T-helper 22 cell (primary cell): ENCODE data around the gene CENPV.

Experiments used
- DNase-seq: peaks from one replicate; pipeline ENCODE4 v3.0.0-alpha.2; 2020; ENCODE audit warnings: low read depth

CENPV gene

DNA sequence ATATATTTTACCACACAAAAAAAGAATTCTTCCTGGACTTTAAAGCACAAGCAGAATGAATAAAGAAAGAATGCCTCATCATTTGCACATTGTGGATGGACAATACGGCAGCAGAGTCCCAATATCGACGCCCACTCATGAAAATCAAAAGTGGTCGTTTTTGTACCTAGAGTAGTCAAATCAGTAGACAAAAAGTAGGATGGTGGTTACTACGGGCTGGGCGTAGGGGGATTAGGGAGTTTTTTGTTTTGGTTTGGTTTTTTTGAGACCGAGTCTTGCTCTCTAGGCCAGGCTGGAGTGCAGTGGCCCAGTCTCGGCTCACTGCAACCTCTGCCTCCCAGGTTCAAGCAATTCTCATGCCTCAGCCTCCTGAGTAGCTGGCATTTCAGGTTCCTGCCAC lies 8.6 kb upstream of the CENPV start:
- no peak for DNase-seq

- no peak for DNase-seq
Observed at GRCh38 chr17:16358394-16358793, 5.1 kb upstream of the CENPV start.

DNA sequence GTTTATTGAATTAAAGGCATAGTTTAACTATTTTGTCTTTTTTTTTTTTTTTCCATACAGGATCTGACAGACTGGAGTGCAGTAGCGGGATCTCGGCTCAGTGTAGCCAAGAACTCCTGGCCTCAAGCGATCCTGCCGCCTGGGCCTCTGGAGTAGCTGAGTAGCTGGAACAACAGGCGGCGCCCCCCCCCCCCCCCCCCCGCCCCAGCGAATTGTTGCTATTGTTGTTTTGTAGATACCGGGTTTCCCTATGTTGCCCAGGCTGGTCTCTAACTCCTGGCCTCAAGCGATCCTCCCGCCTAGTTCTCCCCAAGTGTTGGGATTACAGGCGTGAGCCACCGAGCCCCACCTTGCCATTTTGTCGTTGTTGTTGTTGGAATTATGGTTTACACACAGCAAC lies 1.3 kb upstream of the CENPV start:
- DNase-seq: no peak

DNA sequence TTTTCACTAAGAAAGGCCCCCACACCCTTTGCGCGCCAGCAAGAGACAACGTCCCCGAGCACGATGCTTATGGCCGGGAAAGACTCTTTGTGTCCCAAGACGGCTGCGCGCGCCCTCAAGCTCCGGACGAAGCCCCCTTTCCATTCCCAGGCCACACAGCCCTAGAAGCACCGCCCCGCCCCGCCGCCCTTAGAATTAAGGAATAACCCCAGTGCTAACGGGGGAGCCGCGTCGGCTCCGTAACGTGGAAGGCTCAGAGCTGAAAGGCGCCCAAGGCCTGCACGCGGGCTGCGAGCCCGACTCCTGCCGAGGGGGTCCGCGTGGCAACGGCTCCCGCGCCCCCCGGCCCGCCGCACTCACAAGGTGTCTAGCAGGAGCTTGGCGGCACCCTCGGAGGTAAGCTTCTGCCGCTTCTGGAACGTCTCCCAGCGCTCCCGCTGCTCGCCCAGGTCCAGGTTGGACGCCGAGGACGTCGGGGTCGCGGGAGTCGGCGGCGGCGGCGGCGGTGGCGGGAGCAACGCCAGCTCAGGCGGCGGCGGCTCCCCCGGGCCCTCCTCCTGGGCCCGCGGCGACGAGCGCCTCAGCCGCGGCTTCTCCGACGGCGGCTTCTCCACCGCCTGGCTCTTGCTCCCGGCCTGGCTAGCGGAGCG lies 477 bp downstream of the CENPV start:
- no peak for DNase-seq

DNA sequence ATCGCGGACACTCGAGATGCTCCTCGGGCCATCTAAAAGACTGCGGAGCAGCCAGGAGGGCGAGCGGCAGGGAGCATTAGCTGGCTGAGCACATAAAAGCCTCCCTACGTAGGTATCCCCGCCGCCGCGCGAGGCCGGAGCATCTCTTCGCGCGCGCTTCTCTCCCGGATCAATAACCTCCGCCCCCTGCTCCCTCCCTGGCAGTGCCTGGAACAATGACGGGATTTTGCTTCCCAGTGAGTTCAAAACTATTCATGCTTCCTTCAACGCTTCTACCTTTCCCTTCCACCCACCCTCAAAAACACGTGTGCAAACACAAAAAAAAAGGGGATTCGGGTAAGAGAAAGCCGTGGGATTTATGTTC lies 984 bp downstream of the CENPV start:
- DNase-seq: no peak

GRCh38 chr17:16351831-16352230 lies 1.4 kb downstream of the CENPV start:
- DNase-seq: no peak

DNA sequence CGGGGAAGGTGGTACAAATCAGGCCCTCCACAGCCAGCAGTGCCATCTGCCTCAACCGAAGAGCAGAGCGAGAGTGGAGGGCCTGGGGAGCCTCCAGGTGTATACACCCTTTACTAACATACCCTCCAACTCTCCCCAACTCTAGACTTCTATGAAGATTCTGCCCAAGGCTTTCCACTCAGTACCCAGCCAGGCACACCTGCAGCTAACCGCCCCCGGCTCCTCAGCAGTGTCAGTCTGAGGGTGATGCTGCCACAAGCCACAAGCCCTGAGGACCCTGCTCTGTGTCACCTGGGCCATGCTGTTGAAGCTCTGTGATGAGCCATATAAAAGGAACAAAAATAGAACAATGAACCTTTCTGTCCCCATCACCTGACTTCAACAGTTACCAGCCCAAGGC lies 3.8 kb downstream of the CENPV start:
- DNase-seq: no peak

- DNase-seq: no peak
Observed at GRCh38 chr17:16348586-16348985, 4.7 kb downstream of the CENPV start.

- DNase-seq: no peak
Observed at GRCh38 chr17:16346721-16347271, 6.5 kb downstream of the CENPV start.

GRCh38 chr17:16345565-16345964 lies 7.7 kb downstream of the CENPV start:
- no peak for DNase-seq

DNA sequence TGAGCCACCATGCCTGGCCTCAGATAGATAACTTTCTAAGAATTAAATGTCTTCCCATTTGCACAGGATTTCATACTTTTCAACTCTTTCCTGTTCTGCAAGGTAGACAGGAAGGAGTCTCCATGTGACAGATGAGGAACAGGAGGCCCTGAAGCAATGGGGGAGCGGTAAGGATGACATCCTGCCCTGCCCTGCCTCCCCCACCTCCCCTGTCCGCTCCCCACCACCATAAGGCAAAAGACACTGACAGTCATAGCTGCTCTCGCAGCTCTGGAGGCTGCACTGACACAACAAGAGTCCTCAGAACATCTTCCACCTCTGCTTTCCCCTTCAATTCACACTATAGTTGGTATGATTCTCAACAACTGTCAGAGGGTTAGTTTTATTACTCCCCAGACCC lies 9.7 kb downstream of the CENPV start:
- DNase-seq: no peak

DNA sequence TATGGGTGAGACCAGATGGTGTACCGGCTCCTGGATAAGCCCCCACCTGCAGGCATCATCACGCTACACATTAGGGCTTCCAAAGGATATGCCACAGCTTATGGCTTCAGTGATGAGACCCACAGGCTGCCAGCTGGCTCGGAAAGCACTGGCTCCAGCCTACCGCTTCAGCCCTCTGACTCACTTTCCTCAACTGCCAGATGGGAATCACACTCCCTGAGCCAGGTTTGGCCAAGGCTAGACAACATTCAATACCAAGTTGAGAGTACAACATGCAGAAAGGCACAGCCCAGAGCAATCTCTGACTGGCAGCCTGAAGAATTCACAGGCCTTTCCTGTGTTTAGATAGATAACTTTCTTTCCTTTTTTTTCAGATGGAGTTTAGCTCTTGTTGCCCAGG lies 10.3 kb downstream of the CENPV start:
- no peak for DNase-seq

- DNase-seq: no peak
Observed at GRCh38 chr17:16339959-16340358, 13.3 kb downstream of the CENPV start.

DNA sequence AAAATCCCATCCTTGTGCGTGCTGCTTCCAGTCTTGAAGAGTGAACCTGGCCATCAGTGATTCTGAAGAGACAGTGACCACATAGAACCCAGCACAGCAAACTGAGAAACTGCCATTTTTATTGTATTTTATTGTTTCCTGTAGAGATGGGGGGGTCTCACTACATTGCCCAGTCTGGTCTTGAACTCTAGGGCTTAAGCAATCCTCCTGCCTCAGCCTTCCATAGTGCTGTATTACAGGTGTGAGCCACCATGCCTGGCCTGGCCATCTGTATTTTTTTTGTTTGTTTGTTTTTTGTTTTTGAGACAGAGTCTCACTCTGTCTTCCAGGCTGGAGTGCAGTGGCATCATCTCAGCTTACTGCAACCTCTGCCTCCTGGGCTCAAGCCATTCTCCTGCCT lies 13.9 kb downstream of the CENPV start:
- no peak for DNase-seq

- no peak for DNase-seq
Observed at GRCh38 chr17:16338391-16338790, 14.9 kb downstream of the CENPV start.

- DNase-seq: no peak
Observed at GRCh38 chr17:16329519-16330271, 23.6 kb downstream of the CENPV start.

- DNase-seq: no peak
Observed at GRCh38 chr17:16328997-16329396, 24.3 kb downstream of the CENPV start.

DNA sequence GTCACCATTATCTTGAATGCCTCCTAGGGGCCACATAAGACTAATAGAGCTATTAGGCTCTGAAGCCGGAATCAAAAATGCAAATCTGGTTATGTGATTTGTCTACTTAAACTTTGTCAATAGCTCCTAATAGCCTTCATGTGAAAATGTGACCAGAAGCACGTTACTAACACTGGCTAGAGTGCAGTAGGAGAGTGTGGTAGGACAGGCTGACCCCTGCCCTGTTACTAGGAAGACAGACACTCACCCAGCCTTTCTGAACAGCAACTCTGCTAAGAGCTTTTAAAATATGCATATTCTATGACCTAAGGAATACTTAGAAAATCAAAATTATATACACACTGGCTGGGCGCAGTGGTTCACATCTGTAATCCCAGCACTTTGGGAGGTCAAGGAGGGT lies 26.3 kb downstream of the CENPV start:
- DNase-seq: no peak

DNA sequence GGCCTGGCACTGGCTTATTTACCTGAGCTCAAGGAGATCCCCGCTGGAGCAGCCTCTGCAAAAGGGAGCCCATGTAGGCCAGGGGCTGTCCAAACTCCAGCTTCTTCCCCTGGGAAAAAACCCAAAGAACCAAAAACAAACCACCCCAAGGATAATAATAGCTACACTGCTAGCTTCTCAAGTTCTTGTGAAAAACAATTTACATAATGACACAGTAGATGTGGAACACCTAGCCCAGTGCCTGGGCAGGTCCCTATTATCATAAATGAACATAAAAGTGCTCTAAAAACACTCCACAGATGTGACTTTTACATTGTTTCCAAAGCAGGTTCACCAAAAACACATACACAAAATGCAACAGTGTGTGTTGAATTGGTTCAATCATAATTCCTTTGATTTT lies 27.3 kb downstream of the CENPV start:
- DNase-seq: no peak

DNA sequence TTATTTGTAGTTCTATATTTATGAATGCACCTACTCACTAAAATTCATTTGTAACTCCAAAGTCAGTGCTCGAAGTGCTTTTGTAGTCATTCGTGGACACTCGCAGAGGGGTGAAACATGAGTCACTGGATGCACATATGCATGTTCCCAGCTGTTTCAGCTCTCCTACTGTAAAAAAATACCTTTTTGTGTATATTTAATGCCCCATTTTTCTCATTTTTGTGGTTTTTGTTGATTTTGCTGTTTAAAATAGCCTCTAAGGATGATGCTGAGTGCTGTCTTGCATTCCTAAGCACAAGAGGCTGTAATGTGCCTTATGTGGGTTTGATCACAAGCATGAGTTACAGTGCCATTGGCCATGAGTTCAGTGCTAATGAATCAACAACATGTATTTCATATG lies 30.6 kb downstream of the CENPV start:
- DNase-seq: no peak

DNA sequence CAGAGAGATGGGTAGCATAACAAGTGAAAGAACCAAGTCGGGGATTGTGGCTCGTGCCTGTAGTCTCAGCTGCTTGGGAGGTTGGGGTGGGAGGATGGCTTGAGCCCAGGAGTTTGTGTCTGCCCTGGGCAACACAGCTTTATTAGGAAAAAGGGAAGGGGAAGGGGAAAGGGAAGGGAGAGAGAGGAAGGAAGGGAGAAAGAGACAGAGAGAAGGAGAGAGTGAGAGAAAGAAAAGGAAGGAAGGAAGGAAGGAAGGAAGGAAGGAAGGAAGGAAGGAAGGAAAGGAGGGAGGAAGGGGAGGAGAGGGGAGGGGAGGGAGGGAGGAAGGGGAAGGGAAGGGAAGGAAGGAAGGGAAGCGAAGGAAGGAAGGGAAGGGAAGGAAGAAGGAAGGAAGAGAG lies 33.3 kb downstream of the CENPV start:
- DNase-seq: no peak

GRCh38 chr17:16314859-16315258 lies 38.4 kb downstream of the CENPV start:
- DNase-seq: no peak

DNA sequence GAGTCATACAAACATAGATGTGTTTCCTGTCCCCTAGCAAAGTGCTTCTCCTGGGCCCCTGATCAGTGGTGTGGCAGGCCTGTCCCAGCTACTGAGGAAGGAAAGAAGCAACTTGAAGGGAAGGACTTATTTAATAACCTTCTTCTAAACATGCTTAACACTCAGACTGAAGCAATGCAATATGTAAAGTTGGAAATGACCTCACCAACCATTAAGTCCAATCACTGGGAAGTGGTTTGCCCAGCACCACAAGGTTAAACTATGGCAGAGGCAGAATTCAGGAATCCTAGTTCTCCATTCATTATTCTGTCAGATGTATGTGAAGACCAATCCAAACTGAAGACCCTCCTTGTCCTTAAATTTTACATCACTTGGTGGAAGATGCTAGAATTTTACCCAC lies 39.1 kb downstream of the CENPV start:
- DNase-seq: no peak
